Lower lobe of right lung (tissue), 2 donors: ENCODE data around the gene CUL2. TPM values are rescaled to one million over a fixed set of nuclear protein-coding genes. Genes with fewer than 3 reads are reported as not detected.

ENCODE experiments used
- ATAC-seq, 2 donors: fragments of 200-7000 bp; cut with Tn5 transposase; one replicate each; pipeline ENCODE4 v1.9.1; 2020 to 2022; ENCODE audit warnings: mild to moderate bottlenecking in 2 of 2, moderate library complexity in 2 of 2
- DNase-seq: peaks from one replicate; pipeline ENCODE4 v3.0.0-alpha.2; 2020
- H3K27ac ChIP-seq: fragments of 200-600 bp; one replicate; pipeline ENCODE4 v1.8.0; 2022
- H3K27me3 ChIP-seq: fragments of 200-600 bp; one replicate; pipeline ENCODE4 v1.8.0; 2022; ENCODE audit warnings: low read depth
- H3K36me3 ChIP-seq: fragments of 200-600 bp; one replicate; pipeline ENCODE4 v1.8.0; 2022; ENCODE audit warnings: mild to moderate bottlenecking
- H3K4me1 ChIP-seq: fragments of 200-600 bp; one replicate; pipeline ENCODE4 v1.8.0; 2022
- H3K4me3 ChIP-seq: fragments of 200-600 bp; one replicate; pipeline ENCODE4 v1.8.0; 2022; ENCODE audit warnings: mild to moderate bottlenecking
- H3K9me3 ChIP-seq: fragments of 200-600 bp; one replicate; pipeline ENCODE4 v1.8.0; 2022
- CTCF ChIP-seq: fragments of 200-600 bp; IDR thresholded peaks from one replicate; pipeline ENCODE4 v1.8.0; 2022; ENCODE audit warnings: antibody characterized with exemption, mild to moderate bottlenecking
- intact Hi-C: fragments of 100-400 bp; cut with DNase I; formaldehyde crosslinking; loops from one replicate; pipeline ENCODE4 v1.11.0; 2022
- total RNA-seq: library from RNA; stranded (reverse); fragmentation: NEBNext Ultra II Directional; extraction: Animal tissue kit (Norgen Biotek cat#: 25700); gene quantifications from one replicate; pipeline ENCODE4 v1.2.1, GENCODE V29; 2021
- donor health status: DM: no; HTN: yes; CAD: no; lungs with severe emphysema.

CUL2 gene
- total RNA-seq, 1 donor from 2014 or later = 36.4 TPM

GRCh38 chr10:35079763-35080162 lies 10.4 kb downstream of the CUL2 start:
- no peak for ATAC-seq
- Histone ChIP-seq H3K36me3 (peaks cover 11% of the 10 kb centered on the region), H3K27me3 (no peaks in the 10 kb centered on the region), H3K4me3 (no peak overlapping the region), H3K27ac (no peak overlapping the region), H3K9me3 (no peaks in the 10 kb centered on the region), H3K4me1 (no peaks in the 10 kb centered on the region)
- intact Hi-C loops = no loop called here
- DNase-seq = no peak
- no peak for TF ChIP-seq CTCF

- Histone ChIP-seq H3K9me3 (no peaks in the 10 kb centered on the region), H3K4me3 (no peak overlapping the region), H3K27me3 (no peaks in the 10 kb centered on the region), H3K4me1 (no peaks in the 10 kb centered on the region), H3K27ac (no peak overlapping the region), H3K36me3 (peaks cover 11% of the 10 kb centered on the region)
- ATAC-seq (no peak), DNase-seq (no peak)
- intact Hi-C loops = no loop called here
- no peak for TF ChIP-seq CTCF
Observed at GRCh38 chr10:35079265-35079664, 10.9 kb downstream of the CUL2 start.

- intact Hi-C loops = no loop called here
- no peak for ATAC-seq
- Histone ChIP-seq H3K27ac (no peak overlapping the region), H3K36me3 (peaks cover 21% of the 10 kb centered on the region), H3K4me3 (no peak overlapping the region), H3K27me3 (no peaks in the 10 kb centered on the region), H3K9me3 (no peaks in the 10 kb centered on the region), H3K4me1 (no peaks in the 10 kb centered on the region)
- no peak for DNase-seq
- no peak for TF ChIP-seq CTCF
Observed at GRCh38 chr10:35075228-35075627, 14.9 kb downstream of the CUL2 start.

- intact Hi-C loops = no loop called here
- Histone ChIP-seq H3K4me1 (no peaks in the 10 kb centered on the region), H3K4me3 (no peak overlapping the region), H3K36me3 (peaks cover 30% of the 10 kb centered on the region), H3K9me3 (no peaks in the 10 kb centered on the region), H3K27me3 (no peaks in the 10 kb centered on the region), H3K27ac (no peak overlapping the region)
- TF ChIP-seq CTCF = no peak
- no peak for DNase-seq
- ATAC-seq = no peak
Observed at GRCh38 chr10:35074266-35074665, 15.9 kb downstream of the CUL2 start.

- no peak for TF ChIP-seq CTCF
- Histone ChIP-seq H3K4me3 (no peak overlapping the region), H3K36me3 (peaks cover 53% of the 10 kb centered on the region), H3K27me3 (no peaks in the 10 kb centered on the region), H3K9me3 (no peaks in the 10 kb centered on the region), H3K4me1 (no peaks in the 10 kb centered on the region), H3K27ac (no peak overlapping the region)
- DNase-seq = no peak
- intact Hi-C loops = no loop called here
- no peak for ATAC-seq
Observed at GRCh38 chr10:35070521-35070920, 19.6 kb downstream of the CUL2 start.
